C4-2B (cell line): Measurements from ENCODE around the gene SSTR1.

Experiments used
- ZFX ChIP-seq: fragments of 450-650 bp; IDR thresholded peaks from 2 replicates; pipeline ENCODE4 v1.6.1; 2017
- TF ChIP-seq, protein P1 (sequence below): fragments of 450-650 bp; conservative IDR thresholded peaks from 2 replicates; pipeline ENCODE4 v1.5.1; 2017; ENCODE audit warnings: mild to moderate bottlenecking

DNA sequence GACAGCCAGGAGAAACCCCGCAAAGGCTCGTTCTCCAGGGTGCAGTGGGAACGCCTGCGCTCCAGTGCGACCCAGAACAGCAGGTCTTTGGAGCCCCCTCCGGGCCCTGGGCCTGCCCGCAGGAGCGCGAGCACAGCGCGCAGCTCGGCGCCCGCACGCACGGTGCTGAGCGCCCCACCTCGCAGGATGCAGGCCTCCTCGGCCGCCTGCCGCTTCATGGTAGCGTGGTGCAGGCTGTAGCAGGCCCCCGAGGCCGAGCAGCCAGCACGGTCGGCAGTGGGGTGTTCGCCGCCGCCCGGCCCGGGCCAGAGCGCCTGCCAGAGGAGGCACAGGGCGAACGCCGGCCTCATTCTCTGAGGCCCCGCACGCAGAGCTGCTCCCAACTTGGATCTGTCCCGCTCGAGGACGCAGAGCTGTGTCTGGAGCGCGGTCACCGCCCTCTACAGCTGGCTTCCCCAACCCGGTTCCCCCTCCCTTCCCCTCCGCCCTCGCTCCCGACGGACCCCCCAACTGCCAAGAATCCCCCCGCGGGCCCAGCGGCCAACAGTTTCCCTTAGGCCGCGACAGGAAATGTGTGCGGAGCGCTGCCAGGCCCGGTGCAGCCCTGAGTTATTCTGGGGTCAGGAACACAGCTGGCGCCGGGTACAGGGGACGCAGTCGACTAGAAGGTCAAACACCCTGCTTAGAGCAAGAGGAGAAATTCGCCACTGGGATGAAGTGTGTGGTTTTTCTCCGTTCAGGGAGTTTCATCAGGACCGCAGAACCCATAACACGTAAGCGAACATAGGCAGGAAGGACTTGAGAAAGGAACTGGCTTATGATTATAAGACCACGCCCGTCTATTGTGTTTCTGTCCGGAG is 48.2 kb downstream of the SSTR1 start, which contains the start of gene CLEC14A:
- TF ChIP-seq, protein P1, sequence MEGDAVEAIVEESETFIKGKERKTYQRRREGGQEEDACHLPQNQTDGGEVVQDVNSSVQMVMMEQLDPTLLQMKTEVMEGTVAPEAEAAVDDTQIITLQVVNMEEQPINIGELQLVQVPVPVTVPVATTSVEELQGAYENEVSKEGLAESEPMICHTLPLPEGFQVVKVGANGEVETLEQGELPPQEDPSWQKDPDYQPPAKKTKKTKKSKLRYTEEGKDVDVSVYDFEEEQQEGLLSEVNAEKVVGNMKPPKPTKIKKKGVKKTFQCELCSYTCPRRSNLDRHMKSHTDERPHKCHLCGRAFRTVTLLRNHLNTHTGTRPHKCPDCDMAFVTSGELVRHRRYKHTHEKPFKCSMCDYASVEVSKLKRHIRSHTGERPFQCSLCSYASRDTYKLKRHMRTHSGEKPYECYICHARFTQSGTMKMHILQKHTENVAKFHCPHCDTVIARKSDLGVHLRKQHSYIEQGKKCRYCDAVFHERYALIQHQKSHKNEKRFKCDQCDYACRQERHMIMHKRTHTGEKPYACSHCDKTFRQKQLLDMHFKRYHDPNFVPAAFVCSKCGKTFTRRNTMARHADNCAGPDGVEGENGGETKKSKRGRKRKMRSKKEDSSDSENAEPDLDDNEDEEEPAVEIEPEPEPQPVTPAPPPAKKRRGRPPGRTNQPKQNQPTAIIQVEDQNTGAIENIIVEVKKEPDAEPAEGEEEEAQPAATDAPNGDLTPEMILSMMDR: no peak
- no peak for TF ChIP-seq ZFX
